ENCODE measurements around the gene SLC5A6. TPM values are rescaled to one million over a fixed set of nuclear protein-coding genes. Genes with fewer than 3 reads are reported as not detected.

SLC5A6 gene
- total and polyA plus RNA-seq, 2 donors = 15.8 to 24.3 TPM

DNA sequence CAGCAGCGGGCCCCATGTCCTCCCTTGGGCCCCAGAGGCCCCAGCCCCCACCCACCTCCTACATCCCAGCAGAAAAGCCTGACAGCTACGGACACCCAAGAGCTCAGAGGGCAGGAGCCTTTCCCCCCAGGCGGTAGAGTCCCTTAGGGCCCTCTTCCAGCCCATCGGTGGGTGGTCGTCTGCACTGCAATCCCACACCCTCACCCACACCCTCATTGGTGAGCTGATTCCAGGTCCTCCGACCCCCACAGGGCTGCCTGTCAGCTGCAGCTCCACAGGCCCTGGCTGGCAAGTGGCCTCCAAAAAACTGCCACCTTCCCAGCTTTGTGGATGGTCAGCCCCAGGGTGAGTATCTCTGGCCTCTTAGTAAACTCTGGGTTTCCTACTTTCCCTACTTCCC, 52.8 kb downstream of the SLC5A6 start:
- no peak for DNase-seq (ENCODE audit: low read depth in 6 of 9, low spot score in 9 of 9)
- WGBS = 95% methylated on average over 6 of the region's 6 CpGs
- Histone ChIP-seq H3K36me3 (ENCODE audit: control insufficient read depth in 2 of 2, insufficient read depth in 2 of 2, low read length in 1 of 2) (no peaks in the 10 kb centered on the region), H3K27me3 (ENCODE audit: control insufficient read depth in 2 of 2, insufficient read depth in 1 of 2, low read length in 1 of 2) (no peaks in the 10 kb centered on the region), H3K4me3 (ENCODE audit: low read length in 2 of 2) (no peak overlapping the region), H3K27ac (ENCODE audit: low read depth in 1 of 2, low read length in 1 of 2) (no peak overlapping the region), H3K9me3 (ENCODE audit: control insufficient read depth in 2 of 2, insufficient read depth in 1 of 2, low read length in 1 of 2) (no peaks in the 10 kb centered on the region), H3K4me1 (ENCODE audit: control insufficient read depth in 2 of 2, insufficient read depth in 2 of 2, low read length in 2 of 2) (no peaks in the 10 kb centered on the region)

DNA sequence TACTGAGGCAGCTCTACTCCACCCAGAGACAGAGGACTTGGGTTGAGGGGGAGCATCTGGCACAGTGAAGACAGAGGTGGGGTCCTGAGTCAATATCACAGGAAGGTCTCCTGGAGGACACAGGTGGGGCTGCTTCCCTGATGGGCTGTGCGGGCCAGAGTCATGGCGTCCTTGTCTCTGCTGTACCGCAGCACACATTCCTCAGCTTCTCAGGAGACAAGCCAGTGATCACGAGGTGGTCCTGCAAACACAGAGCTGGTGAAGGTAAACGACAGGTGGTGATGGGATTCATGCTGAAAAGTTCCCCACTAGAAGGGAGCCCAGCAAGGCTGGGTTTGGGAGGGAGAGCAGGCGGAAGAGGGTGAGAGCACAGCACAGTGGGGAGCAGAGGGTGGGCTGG, 53.6 kb downstream of the SLC5A6 start:
- 94% methylated on average over 6 of the region's 6 CpGs for WGBS
- H3K4me1 ChIP-seq (ENCODE audit: control insufficient read depth in 2 of 2, insufficient read depth in 2 of 2, low read length in 2 of 2) = no peaks in the 10 kb centered on the region
- no peaks in the 10 kb centered on the region for H3K9me3 ChIP-seq (ENCODE audit: control insufficient read depth in 2 of 2, insufficient read depth in 1 of 2, low read length in 1 of 2)
- H3K27ac ChIP-seq (ENCODE audit: low read depth in 1 of 2, low read length in 1 of 2) = no peak overlapping the region
- DNase-seq (ENCODE audit: low read depth in 6 of 9, low spot score in 9 of 9) = no peak
- no peaks in the 10 kb centered on the region for H3K36me3 ChIP-seq (ENCODE audit: control insufficient read depth in 2 of 2, insufficient read depth in 2 of 2, low read length in 1 of 2)
- H3K27me3 ChIP-seq (ENCODE audit: control insufficient read depth in 2 of 2, insufficient read depth in 1 of 2, low read length in 1 of 2) = no peaks in the 10 kb centered on the region
- no peak overlapping the region for H3K4me3 ChIP-seq (ENCODE audit: low read length in 2 of 2)

DNA sequence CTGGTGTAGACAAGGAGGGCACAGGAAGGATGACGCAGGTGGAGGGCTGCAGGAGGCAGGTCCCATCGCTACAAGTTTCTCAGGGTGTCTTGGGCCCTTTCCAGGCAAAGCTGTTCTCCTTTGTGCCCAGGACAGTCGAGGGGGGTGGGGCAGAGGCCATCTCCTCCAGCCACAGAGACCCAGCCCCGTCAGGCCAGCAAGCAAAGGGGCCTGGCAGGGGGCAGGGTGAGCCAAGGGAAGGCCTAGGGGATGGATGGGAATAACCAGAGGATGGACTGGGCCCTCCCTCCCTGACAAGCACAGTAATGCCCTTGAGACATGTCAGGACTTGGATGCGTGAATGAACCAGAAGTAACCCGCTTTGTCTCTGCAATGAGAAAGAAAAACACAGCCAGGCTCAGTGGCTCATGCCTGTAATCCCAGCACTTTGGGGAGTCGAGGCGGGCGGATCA, 57.0 kb downstream of the SLC5A6 start:
- Histone ChIP-seq H3K4me3 (ENCODE audit: low read length in 2 of 2) (no peak overlapping the region), H3K9me3 (ENCODE audit: control insufficient read depth in 2 of 2, insufficient read depth in 1 of 2, low read length in 1 of 2) (no peaks in the 10 kb centered on the region), H3K36me3 (ENCODE audit: control insufficient read depth in 2 of 2, insufficient read depth in 2 of 2, low read length in 1 of 2) (no peaks in the 10 kb centered on the region), H3K27ac (ENCODE audit: low read depth in 1 of 2, low read length in 1 of 2) (no peak overlapping the region), H3K4me1 (ENCODE audit: control insufficient read depth in 2 of 2, insufficient read depth in 2 of 2, low read length in 2 of 2) (no peaks in the 10 kb centered on the region), H3K27me3 (ENCODE audit: control insufficient read depth in 2 of 2, insufficient read depth in 1 of 2, low read length in 1 of 2) (no peaks in the 10 kb centered on the region)
- WGBS = 92% methylated on average over 9 of the region's 9 CpGs
- DNase-seq (ENCODE audit: low read depth in 6 of 9, low spot score in 9 of 9) = no peak

DNA sequence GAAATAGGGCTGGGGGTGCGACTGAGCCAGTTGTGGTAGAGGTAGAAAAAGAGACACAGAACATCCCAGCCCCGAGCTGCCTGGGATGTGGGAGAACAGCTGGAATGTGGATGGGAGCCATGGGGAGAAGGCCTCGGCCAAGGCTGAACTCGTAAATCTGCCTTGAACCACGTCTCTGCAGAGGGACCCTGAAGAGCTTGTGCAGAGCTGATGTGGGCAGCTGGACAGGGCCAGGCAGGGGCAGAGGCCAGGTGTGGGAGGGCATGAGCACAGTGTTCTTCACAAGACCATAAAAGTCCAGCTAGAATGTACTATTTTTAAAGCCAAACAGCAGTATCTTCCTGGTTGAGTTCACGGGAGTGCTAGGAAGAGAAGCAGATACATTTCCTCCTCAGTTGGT, 57.6 kb downstream of the SLC5A6 start:
- Histone ChIP-seq H3K36me3 (ENCODE audit: control insufficient read depth in 2 of 2, insufficient read depth in 2 of 2, low read length in 1 of 2) (no peaks in the 10 kb centered on the region), H3K4me1 (ENCODE audit: control insufficient read depth in 2 of 2, insufficient read depth in 2 of 2, low read length in 2 of 2) (no peaks in the 10 kb centered on the region), H3K4me3 (ENCODE audit: low read length in 2 of 2) (no peak overlapping the region), H3K27me3 (ENCODE audit: control insufficient read depth in 2 of 2, insufficient read depth in 1 of 2, low read length in 1 of 2) (no peaks in the 10 kb centered on the region), H3K9me3 (ENCODE audit: control insufficient read depth in 2 of 2, insufficient read depth in 1 of 2, low read length in 1 of 2) (no peaks in the 10 kb centered on the region), H3K27ac (ENCODE audit: low read depth in 1 of 2, low read length in 1 of 2) (no peak overlapping the region)
- 94% methylated on average over 6 of the region's 6 CpGs for WGBS
- DNase-seq (ENCODE audit: low read depth in 6 of 9, low spot score in 9 of 9) = no peak

DNA sequence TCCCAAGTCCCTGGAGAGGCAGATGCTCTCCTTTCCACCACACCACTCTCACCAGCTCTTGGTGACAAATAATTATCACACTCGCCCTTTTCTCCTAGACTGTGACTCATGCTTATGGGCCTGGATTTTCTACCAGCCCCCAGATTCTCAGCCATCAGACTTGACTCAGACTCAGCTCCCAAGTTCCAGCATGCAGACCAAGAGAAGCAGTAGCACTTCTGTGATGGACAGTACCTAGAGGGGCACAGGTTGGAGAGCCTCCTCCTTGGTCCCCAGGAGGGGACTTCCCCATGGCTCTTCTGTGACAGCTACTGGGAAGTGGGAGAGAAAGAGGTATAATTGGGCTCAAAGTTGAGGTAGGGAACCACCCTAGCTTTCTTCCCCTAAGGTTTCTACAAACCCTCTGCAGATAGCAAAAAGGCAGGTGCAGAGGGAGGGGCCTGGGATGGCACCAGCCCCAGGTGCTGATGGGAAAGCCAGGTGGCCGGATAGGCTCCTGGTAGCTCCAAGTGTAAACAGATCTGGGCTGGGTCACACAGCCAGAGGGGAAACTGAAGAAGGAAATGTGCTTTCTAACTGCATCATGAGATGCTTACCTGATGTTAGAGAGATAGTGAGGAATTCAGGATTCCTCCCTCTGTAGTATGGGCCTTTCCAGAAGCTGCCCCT, 59.1 kb downstream of the SLC5A6 start:
- Histone ChIP-seq H3K27me3 (ENCODE audit: control insufficient read depth in 2 of 2, insufficient read depth in 1 of 2, low read length in 1 of 2) (peaks cover 0 to 7% of the 10 kb centered on the region in 2 donors), H3K4me1 (ENCODE audit: control insufficient read depth in 2 of 2, insufficient read depth in 2 of 2, low read length in 2 of 2) (no peaks in the 10 kb centered on the region), H3K36me3 (ENCODE audit: control insufficient read depth in 2 of 2, insufficient read depth in 2 of 2, low read length in 1 of 2) (no peaks in the 10 kb centered on the region), H3K9me3 (ENCODE audit: control insufficient read depth in 2 of 2, insufficient read depth in 1 of 2, low read length in 1 of 2) (no peaks in the 10 kb centered on the region), H3K4me3 (ENCODE audit: low read length in 2 of 2) (no peak overlapping the region), H3K27ac (ENCODE audit: low read depth in 1 of 2, low read length in 1 of 2) (no peak overlapping the region)
- peak in 1 of 9 donors; percentile 15 for DNase-seq (ENCODE audit: low read depth in 6 of 9, low spot score in 9 of 9)
- 87% methylated on average over 2 of the region's 2 CpGs for WGBS

DNA sequence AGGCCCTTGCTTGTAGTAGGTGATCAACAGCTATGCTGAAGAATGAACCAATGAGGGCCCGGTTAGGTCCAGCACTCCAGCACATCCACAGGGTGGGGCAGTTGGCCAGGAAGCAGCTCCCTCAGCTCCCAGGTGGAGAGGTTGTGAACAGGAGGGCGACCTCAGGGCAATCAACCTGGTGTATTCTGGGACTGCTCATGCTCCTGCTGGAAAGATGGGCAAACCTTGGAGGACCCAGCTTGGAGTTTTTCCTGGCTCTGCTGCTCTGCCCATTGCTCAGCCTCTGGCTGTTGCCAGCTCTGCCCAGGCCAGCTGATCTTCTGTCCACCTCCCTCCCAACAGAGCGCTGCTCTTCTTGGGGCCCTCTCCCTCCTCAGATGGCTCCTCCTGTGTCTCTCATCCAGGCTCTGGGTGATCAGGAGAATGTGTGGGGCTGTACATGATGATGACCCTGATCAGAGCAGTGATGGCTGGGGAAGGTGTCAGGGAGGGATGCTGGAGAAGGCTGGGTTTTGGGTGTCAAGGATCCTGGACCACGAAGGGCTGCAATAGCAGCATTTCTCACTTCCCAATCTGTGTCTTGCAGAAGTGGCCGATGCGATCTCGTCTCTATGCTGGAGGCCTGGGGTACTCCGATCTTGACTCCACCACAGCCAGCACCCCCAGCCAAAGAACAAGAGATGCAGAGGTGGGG, 59.8 kb downstream of the SLC5A6 start:
- no peak overlapping the region for H3K4me3 ChIP-seq (ENCODE audit: low read length in 2 of 2)
- WGBS = 94% methylated on average over 8 of the region's 8 CpGs
- DNase-seq (ENCODE audit: low read depth in 6 of 9, low spot score in 9 of 9) = no peak

DNA sequence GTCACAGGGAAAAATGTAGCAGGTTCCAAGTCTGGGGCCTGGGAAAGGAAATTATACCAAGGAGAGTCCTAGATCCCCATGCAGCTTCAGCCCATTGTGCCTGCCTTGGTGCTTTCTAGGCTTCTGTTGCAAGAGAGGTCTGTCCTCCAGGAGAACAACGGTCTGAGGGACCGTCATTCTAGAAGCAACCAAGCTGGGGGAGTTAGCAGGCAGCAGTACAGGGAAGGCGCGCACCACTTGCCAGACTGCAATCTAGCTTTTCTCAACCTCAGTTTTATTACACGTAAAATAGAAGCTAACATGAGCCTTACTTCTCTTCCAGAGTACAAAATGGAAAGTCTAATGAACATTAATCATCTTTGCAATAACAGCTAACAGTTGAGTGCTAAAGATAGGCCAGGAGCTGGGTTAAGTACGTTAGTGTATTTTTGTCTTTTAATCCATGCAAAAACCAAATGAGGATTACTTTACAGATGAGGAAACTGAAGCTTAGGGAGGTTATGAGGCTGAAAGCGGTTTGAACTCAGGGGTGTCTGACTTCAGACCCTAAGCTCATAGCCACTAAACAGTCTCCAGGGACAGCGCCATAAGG, 61.3 kb downstream of the SLC5A6 start:
- Histone ChIP-seq H3K36me3 (ENCODE audit: control insufficient read depth in 2 of 2, insufficient read depth in 2 of 2, low read length in 1 of 2) (no peaks in the 10 kb centered on the region), H3K27ac (ENCODE audit: low read depth in 1 of 2, low read length in 1 of 2) (no peak overlapping the region), H3K4me1 (ENCODE audit: control insufficient read depth in 2 of 2, insufficient read depth in 2 of 2, low read length in 2 of 2) (no peaks in the 10 kb centered on the region), H3K9me3 (ENCODE audit: control insufficient read depth in 2 of 2, insufficient read depth in 1 of 2, low read length in 1 of 2) (no peaks in the 10 kb centered on the region), H3K4me3 (ENCODE audit: low read length in 2 of 2) (no peak overlapping the region), H3K27me3 (ENCODE audit: control insufficient read depth in 2 of 2, insufficient read depth in 1 of 2, low read length in 1 of 2) (peaks cover 0 to 7% of the 10 kb centered on the region in 2 donors)
- WGBS = 93% methylated on average over 8 of the region's 8 CpGs
- DNase-seq (ENCODE audit: low read depth in 6 of 9, low spot score in 9 of 9) = no peak

More for the DNA sequence above, 59.8 kb downstream of the SLC5A6 start:
- Histone ChIP-seq H3K36me3 (ENCODE audit: control insufficient read depth in 2 of 2, insufficient read depth in 2 of 2, low read length in 1 of 2) (no peaks in the 10 kb centered on the region), H3K27ac (ENCODE audit: low read depth in 1 of 2, low read length in 1 of 2) (no peak overlapping the region), H3K4me1 (ENCODE audit: control insufficient read depth in 2 of 2, insufficient read depth in 2 of 2, low read length in 2 of 2) (no peaks in the 10 kb centered on the region), H3K9me3 (ENCODE audit: control insufficient read depth in 2 of 2, insufficient read depth in 1 of 2, low read length in 1 of 2) (no peaks in the 10 kb centered on the region), H3K27me3 (ENCODE audit: control insufficient read depth in 2 of 2, insufficient read depth in 1 of 2, low read length in 1 of 2) (peaks cover 0 to 7% of the 10 kb centered on the region in 2 donors)

Other genes with a start within 250 kb of the SLC5A6 start
- gene MAPRE3, start 241.6 kb downstream of the SLC5A6 start, total RNA-seq = 0.99 TPM
- gene MAPRE3, start 241.6 kb downstream of the SLC5A6 start, polyA plus RNA-seq = 17.0 TPM
- 8.8 TPM for gene TMEM214, start 179.3 kb downstream of the SLC5A6 start, total RNA-seq
- gene TMEM214, start 179.3 kb downstream of the SLC5A6 start, polyA plus RNA-seq = 30.3 TPM
- gene AGBL5, start 160.6 kb downstream of the SLC5A6 start, total RNA-seq = 18.5 TPM
- 11.0 TPM for gene AGBL5, start 160.6 kb downstream of the SLC5A6 start, polyA plus RNA-seq
- 388 TPM for gene OST4, start 140.6 kb downstream of the SLC5A6 start, total RNA-seq
- 516 TPM for gene OST4, start 140.6 kb downstream of the SLC5A6 start, polyA plus RNA-seq
- gene EMILIN1, start 133.7 kb downstream of the SLC5A6 start, total RNA-seq = 9.2 TPM
- 8.9 TPM for gene EMILIN1, start 133.7 kb downstream of the SLC5A6 start, polyA plus RNA-seq
- 1.5 TPM for gene KHK, start 125.5 kb downstream of the SLC5A6 start, total RNA-seq
- 2.5 TPM for gene KHK, start 125.5 kb downstream of the SLC5A6 start, polyA plus RNA-seq
- gene CGREF1, start 93.1 kb downstream of the SLC5A6 start, total RNA-seq = 0.57 TPM
- 0.43 TPM for gene CGREF1, start 93.1 kb downstream of the SLC5A6 start, polyA plus RNA-seq
- gene ABHD1, start 88.5 kb downstream of the SLC5A6 start, total RNA-seq = 0.09 TPM
- gene ABHD1, start 88.5 kb downstream of the SLC5A6 start, polyA plus RNA-seq = 0.27 TPM
- gene PREB, start 77.6 kb downstream of the SLC5A6 start, total RNA-seq = 41.3 TPM
- gene PREB, start 77.6 kb downstream of the SLC5A6 start, polyA plus RNA-seq = 56.9 TPM
- not detected for gene PRR30, start 72.9 kb downstream of the SLC5A6 start, total RNA-seq
- gene PRR30, start 72.9 kb downstream of the SLC5A6 start, polyA plus RNA-seq = not detected
- 0.14 TPM for gene TCF23, start 63.3 kb downstream of the SLC5A6 start, total RNA-seq
- 0.05 TPM for gene TCF23, start 63.3 kb downstream of the SLC5A6 start, polyA plus RNA-seq
- gene ATRAID, start 227 bp downstream of the SLC5A6 start, total RNA-seq = 109 TPM
- gene ATRAID, start 227 bp downstream of the SLC5A6 start, polyA plus RNA-seq = 125 TPM
- gene CAD, start 5.1 kb upstream of the SLC5A6 start, total RNA-seq = 14.8 TPM
- gene CAD, start 5.1 kb upstream of the SLC5A6 start, polyA plus RNA-seq = 18.6 TPM
- gene SLC30A3, start 50.8 kb upstream of the SLC5A6 start, total RNA-seq = 0.05 TPM
- gene SLC30A3, start 50.8 kb upstream of the SLC5A6 start, polyA plus RNA-seq = 0.18 TPM
- not detected for gene DNAJC5G, start 63.2 kb upstream of the SLC5A6 start, total RNA-seq
- 0.02 TPM for gene DNAJC5G, start 63.2 kb upstream of the SLC5A6 start, polyA plus RNA-seq
- 0.14 TPM for gene TRIM54, start 70.2 kb upstream of the SLC5A6 start, total RNA-seq
- 0.52 TPM for gene TRIM54, start 70.2 kb upstream of the SLC5A6 start, polyA plus RNA-seq
- gene UCN, start 96.2 kb upstream of the SLC5A6 start, total RNA-seq = 1.0 TPM
- gene UCN, start 96.2 kb upstream of the SLC5A6 start, polyA plus RNA-seq = 8.1 TPM
- 51.1 TPM for gene MPV17, start 110.8 kb upstream of the SLC5A6 start, total RNA-seq
- gene MPV17, start 110.8 kb upstream of the SLC5A6 start, polyA plus RNA-seq = 94.1 TPM
- gene GTF3C2, start 144.5 kb upstream of the SLC5A6 start, total RNA-seq = 31.1 TPM
- 39.9 TPM for gene GTF3C2, start 144.5 kb upstream of the SLC5A6 start, polyA plus RNA-seq
- 30.5 TPM for gene EIF2B4, start 158.1 kb upstream of the SLC5A6 start, total RNA-seq
- 56.0 TPM for gene EIF2B4, start 158.1 kb upstream of the SLC5A6 start, polyA plus RNA-seq
- gene SNX17, start 158.3 kb upstream of the SLC5A6 start, total RNA-seq = 83.6 TPM
- 77.8 TPM for gene SNX17, start 158.3 kb upstream of the SLC5A6 start, polyA plus RNA-seq
- gene ZNF513, start 168.5 kb upstream of the SLC5A6 start, total RNA-seq = 9.3 TPM
- 30.7 TPM for gene ZNF513, start 168.5 kb upstream of the SLC5A6 start, polyA plus RNA-seq
- 68.6 TPM for gene PPM1G, start 197.3 kb upstream of the SLC5A6 start, total RNA-seq
- gene PPM1G, start 197.3 kb upstream of the SLC5A6 start, polyA plus RNA-seq = 50.4 TPM
- 43.9 TPM for gene NRBP1, start 216.4 kb upstream of the SLC5A6 start, total RNA-seq
- 56.4 TPM for gene NRBP1, start 216.4 kb upstream of the SLC5A6 start, polyA plus RNA-seq
- gene KRTCAP3, start 230.1 kb upstream of the SLC5A6 start, total RNA-seq = 1.6 TPM
- 13.9 TPM for gene KRTCAP3, start 230.1 kb upstream of the SLC5A6 start, polyA plus RNA-seq

All from thymus (tissue), 11 donors.